ENCODE measurements around the gene EID2. TPM values are rescaled to one million over a fixed set of nuclear protein-coding genes. Genes with fewer than 3 reads are reported as not detected.

Gene EID2
- total and polyA plus RNA-seq, 2 of the 8 experiments (the other 6 are each of a cell fraction or from before 2014, with no cell fraction given): 7.8 to 29.6 TPM

DNA sequence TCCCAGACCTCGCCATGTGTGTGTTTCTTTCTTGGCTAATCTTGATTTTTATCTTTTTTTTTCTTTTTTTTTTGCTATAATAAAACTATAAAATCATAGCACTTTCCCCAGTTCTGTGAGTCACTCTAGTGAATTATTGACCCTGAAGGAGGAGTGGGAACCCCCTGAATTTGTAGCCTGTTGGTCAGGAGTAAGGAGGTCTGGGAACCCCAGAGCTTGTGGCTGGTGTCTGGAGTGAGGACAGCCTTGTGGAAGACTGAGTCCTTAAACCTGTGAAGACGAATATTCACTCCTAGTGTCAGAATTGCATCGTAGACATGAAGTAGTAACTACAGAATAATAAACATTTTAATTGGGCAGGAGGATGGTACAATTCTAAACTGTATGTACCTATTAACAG is 14.8 kb downstream of the EID2 start (continued):
- TF ChIP-seq NANOG (IDR thresholded peaks at IDR 0.05; ENCODE audit: insufficient read depth, low read depth, low read length, poor library complexity, severe bottlenecking) (no peak), JUN (IDR thresholded peaks at IDR 0.05; ENCODE audit: low read depth, low read length) (no peak), CHD2 (IDR thresholded peaks at IDR 0.05; ENCODE audit: low read length) (no peak)
